ENCODE measurements around the gene XPNPEP3. TPM values are rescaled to one million over a fixed set of nuclear protein-coding genes. Genes with fewer than 3 reads are reported as not detected.
A peak's percentile ranks its signal among the peaks of the same experiment; 100 is the strongest.

XPNPEP3 gene
- total RNA-seq, 1 experiment from 2014 or later, result 8.7 TPM

DNA sequence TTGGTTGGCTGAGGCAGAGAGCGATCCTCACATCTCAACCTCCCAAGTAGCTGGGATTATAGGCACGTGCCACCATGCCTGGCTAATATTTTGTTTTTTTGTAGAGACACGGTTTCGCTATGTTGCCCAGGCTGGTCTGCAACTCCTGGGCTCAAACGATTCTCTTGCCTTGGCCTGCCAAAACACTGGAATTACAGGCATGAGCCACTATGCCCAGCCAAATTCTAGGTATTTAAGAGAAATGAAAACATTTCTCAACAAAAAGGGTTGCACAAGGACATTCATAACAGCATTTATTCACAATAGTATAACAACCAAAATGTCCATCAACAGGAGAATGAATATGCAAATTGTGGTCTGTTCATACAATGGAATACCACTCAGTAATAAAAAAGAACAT, 62.5 kb downstream of the XPNPEP3 start:
- no peak for DNase-seq (ENCODE audit: low spot score)
- in situ Hi-C loops (cut with HindIII; ENCODE audit: low sequenced_read_pairs), result no loop called here

DNA sequence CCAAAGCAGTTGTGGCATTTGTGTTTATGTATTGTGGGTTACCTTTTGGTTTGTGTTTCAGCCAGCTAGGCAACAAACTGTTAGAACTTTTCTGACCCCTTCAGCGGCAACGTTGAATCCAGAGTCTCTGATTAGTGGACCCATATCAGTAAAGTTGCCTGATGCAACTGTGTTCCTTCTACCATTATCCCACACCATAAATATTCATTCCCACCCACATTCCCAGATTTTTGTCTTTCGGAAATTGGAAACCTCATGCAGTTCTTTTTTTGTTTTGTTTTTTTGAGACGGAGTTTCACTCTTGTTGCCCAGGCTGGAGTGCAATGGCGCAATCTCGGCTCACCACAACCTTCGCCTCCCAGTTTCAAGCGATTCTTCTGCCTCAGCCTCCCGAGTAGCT, 63.6 kb downstream of the XPNPEP3 start:
- in situ Hi-C loops (cut with HindIII; ENCODE audit: low sequenced_read_pairs), result no loop called here

DNA sequence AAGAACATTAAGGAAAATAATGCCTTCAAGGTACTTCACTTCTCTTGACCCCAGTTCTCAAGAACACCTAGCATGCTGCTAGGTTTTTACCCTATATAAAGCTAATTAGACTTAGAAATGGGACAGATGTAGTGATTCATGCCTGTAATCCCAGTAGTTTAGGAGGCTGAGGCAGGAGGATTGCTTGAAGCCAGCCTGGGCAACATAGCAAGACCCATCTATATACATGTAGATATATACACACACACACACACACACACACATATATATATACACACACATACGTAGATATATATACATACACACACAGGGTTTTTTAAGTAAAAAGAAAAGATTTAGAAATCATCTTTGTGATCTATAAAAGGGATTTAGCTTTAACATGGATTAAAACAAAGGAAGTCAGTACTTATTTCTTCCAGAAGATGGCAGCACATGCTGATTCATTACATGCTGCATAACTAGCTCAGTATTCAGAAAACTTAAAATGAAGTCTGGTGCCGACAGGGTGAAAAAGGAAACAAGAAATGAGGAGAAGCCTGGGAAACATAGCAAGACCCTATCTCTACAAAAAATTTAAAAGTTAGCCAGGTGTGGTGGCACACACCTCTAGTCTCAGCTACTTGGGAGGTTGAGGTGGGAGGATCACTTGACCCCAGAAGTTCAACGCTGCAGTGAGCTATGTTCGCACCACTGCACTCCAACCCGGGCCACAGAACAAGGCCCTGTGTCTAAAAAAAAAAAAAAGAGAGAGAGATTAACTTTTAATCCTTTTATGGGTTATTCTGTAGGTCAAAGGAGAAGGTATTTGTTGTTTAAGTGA, 65.7 kb downstream of the XPNPEP3 start:
- in situ Hi-C loops (cut with HindIII; ENCODE audit: low sequenced_read_pairs), result no loop called here
- DNase-seq (ENCODE audit: low spot score), result peak; percentile 78

More for the DNA sequence above, 63.6 kb downstream of the XPNPEP3 start:
- no peak for DNase-seq (ENCODE audit: low spot score)

DNA sequence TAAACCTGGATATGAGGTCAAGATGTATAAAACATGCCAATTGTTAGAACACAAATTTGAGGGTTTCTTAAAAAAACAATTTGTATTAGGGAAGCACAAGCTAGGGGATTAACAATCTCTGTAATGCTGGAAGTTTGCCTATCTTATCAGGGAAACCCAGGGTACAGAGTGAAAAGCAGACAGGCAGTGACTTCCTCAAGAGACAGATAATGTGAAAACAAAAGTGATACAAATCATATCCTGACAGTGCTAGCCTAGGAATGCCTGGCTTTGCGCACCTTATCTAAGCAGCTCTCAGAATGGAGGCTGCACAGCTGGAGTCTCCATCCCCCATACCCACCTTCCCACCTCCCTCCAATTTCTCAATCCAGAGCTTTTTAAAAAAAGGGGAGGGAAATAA, 71.7 kb downstream of the XPNPEP3 start:
- in situ Hi-C loops (cut with HindIII; ENCODE audit: low sequenced_read_pairs), result no loop called here
- DNase-seq (ENCODE audit: low spot score), result no peak

DNA sequence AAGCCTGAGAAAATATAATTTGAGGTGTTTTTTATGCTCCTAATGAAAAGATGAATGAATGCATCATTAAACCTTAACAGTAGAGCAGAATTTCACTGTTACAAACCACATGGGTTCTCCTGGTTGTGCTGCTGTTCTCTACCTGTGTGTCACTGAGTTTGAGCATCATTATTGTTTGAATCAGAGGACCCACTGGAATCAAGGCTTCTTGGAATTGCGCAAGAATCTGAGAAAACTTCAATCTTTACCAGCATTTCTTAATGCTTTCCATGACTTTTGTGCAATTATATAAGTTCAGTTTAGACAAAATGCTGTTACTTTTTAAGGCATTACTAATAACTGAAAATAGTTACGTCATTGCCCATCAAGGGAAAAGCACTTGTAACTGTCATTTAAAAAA, 75.4 kb downstream of the XPNPEP3 start:
- DNase-seq (ENCODE audit: low spot score), result no peak
- in situ Hi-C loops (cut with HindIII; ENCODE audit: low sequenced_read_pairs), result no loop called here

DNA sequence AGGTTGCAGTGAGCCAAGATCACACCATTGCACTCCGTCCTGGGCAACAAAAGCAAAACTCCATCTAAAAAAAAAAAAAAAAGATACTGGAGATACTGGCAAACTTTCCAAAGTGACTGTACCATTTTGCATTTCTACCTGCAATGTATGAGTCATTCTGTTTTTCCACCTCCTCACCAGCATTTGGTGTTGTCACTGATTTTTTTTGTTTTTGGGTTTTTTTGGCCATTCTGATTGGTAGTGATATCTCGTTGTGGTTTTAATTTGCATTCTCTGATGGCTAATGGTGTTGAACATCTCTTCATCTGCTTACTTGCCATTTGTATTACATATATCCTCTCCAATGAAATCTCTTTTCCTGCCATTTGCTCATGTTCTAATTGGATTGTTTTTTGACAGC, 82.3 kb downstream of the XPNPEP3 start:
- in situ Hi-C loops (cut with HindIII; ENCODE audit: low sequenced_read_pairs), result no loop called here
- no peak for DNase-seq (ENCODE audit: low spot score)

DNA sequence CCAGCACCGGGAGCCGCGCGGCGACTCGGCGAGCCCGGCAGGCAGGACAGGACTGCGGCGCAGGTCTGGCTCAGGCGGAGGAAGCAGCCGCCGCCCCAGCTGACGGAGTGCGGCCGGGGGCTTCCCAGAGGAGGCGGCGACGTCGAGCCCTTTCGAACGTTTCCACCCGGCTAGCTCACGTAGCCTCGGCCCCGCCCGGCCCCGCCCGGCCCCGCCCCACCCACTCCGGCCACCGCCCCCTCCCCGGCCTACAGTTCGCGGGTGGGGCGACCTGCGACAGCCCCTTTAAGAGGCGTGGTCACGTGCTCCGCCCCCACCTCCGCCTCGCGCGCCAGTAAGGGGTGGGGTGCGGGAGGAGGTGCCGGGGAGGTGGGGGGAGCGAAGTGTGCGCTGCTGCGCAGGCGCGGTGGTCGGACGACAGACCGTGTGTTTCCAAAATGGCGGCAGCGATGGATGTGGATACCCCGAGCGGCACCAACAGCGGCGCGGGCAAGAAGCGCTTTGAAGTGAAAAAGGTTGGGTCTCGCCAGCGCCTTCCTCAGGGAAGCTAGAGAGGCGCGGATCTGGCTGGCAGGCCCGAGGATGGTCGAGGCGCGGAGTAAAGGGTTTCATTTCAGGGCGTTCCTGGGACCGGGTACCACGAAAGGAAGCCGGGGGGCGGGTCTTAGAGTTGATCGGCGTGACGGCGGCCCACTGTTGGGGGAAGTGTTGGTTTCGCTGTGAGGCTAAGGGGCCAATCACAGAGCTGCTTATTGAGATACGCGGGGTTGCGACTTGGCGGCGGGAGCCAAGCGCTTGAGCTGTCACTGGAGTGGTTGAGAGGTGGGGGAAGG, 94.2 kb downstream of the XPNPEP3 start, which contains the start of gene RBX1:
Gene RBX1 (plus strand): TSS at position 417 of the 833 bp plus-strand sequence. CDS start 21 bp downstream, at position 438.
- peak; percentile 98 for DNase-seq (ENCODE audit: low spot score)
- in situ Hi-C loops (cut with HindIII; ENCODE audit: low sequenced_read_pairs), result no loop called here

DNA sequence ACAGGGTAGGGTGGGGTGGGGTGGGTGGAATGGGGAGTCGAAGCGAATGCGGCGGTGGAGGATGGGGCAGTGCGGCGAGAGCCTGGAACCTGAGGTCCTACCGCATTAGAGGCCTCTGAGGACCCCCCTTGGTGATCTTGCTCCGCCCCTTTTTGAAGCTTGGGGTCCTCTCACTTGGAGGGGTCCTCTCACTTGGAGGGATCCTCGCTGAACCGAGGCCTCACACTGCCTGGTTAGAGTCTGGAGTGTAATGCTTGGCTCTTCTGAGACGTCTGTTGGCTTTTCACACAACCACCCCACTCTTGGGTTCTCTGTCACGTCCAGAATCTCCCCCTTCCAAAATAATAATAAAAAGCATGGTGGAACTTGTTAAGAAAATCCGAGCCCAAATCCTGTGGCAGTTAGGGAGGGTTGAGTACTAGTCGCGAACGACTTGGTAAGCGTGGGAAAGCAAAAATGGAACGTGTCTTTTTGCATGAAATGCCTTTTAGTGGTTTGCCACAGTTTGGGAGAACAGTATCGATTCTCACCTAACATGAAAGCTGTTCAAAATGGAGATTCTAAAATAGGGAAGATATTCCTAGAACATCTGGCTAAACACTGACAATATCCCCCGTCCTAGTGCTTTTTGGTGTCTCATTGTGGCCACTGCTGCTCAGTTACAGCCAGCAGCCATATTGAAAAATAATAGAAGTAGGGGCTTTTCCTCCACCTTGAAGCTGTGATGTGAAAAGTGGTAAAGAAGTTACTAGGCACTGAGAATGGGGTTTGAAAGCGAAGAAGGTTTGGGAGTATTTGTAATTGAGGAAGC, 95.1 kb downstream of the XPNPEP3 start:
- in situ Hi-C loops (cut with HindIII; ENCODE audit: low sequenced_read_pairs), result no loop called here
- no peak for DNase-seq (ENCODE audit: low spot score)

DNA sequence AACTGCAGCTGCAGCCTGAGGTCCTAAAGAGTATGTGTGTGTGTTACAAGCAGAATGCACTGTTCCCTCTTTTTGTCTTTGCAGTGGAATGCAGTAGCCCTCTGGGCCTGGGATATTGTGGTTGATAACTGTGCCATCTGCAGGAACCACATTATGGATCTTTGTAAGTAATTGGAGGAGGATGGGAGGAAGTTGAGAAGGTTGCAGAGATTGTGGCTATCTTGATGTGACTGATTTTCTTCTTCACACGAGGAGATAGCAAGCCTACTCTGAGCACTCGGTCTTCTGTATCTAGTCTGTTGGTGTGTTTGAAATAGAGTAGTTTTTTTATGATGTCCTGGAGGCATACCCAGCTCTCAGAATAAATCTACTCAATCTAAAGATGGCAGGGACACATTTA, 96.5 kb downstream of the XPNPEP3 start:
- in situ Hi-C loops (cut with HindIII; ENCODE audit: low sequenced_read_pairs), result no loop called here
- DNase-seq (ENCODE audit: low spot score), result no peak

DNA sequence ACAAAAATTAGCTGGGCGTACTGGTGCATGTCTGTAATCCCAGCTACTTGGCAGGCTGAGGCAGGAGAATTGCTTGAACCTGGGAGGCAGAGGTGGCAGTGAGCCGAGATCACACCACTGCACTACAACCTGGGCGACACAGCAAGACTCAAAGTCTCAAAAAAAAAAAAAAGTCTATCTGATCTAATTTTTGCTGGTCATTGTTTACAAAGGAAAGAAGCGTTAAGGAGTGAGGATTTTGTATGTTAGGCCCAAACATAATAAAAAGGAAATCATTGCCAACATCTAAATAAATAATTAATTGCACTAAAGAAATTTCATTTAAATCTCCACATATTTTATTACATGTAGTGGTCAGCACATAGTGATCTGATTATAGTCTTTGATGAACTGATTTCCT, 97.2 kb downstream of the XPNPEP3 start:
- in situ Hi-C loops (cut with HindIII; ENCODE audit: low sequenced_read_pairs), result no loop called here

DNA sequence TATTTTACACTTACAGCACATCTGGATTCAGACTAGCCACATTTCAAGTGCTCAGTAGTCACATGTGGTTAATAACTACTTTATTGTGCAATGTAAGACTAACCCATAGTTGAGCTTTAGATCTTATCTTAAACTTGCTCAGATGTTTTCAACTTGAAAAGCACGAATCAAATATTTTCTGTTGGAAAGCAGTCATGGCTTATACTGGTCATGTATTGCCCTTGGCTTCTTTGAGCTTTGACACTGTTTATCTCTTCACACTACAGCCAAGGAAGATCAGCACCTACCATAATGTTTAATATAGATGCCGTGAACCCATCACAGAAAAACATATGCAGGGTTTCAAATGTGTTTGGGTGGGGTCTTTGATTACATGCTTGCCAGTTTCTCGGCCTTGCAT, 98.6 kb downstream of the XPNPEP3 start:
- no peak for DNase-seq (ENCODE audit: low spot score)
- in situ Hi-C loops (cut with HindIII; ENCODE audit: low sequenced_read_pairs), result no loop called here

More for the DNA sequence above, 97.2 kb downstream of the XPNPEP3 start:
- DNase-seq (ENCODE audit: low spot score), result no peak

DNA sequence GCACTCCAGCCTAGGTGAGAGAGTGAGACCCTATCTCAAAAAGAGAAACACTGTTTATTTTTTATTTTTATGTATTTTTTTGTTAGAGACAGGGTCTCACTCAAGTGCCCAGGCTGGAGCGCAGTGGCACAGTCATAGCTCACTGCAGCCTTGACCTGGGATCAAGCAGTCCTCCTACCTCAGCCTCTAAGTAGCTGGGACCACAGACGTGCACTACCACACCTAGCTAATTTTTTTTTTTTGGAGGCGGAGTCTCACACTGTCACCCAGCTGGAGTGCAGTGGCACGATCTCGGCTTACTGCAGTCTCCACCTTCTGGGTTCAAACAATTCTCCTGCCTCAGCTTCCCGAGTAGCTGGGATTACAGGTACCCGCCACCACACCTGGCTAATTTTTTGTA, 100.7 kb downstream of the XPNPEP3 start:
- in situ Hi-C loops (cut with HindIII; ENCODE audit: low sequenced_read_pairs), result no loop called here
- DNase-seq (ENCODE audit: low spot score), result no peak

DNA sequence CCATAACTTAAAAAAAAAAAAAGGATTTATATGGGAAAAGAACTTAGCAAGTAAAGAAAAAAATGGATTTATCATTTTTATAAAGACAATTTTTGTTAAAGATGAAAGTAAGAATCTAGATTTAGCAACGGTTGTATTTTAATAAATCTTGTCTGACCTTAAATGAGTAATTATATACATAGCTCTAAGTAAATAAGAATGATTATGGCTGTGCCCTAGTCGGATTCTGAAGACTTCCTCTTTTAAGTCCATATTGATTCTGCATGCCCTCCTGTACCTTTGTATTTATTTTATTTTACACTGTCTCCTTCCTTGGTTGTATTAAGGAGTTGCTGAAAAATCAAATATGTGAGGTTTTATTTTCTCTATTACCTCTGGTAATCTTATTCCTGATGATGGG, 101.4 kb downstream of the XPNPEP3 start:
- DNase-seq (ENCODE audit: low spot score), result no peak
- in situ Hi-C loops (cut with HindIII; ENCODE audit: low sequenced_read_pairs), result no loop called here

DNA sequence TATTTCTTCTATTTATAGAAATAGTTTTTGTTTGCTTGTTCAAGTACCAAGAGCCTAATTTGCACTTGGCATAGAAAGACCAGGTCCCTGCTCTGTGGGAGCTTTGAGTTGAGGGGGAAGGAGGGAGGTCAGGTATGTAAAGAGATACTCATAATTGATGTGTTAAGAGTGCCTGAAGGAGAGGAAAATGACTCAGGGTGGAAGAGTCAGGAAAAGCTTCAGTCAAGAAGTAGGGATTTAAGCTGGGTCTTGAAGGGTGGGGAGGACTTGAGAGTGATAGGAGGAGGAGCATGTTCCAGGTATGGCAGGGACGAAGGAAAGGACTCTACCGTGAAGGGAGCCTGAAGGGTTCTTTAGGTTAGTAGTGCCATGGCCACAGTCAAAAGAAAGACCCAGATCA, 103.2 kb downstream of the XPNPEP3 start:
- in situ Hi-C loops (cut with HindIII; ENCODE audit: low sequenced_read_pairs), result no loop called here
- DNase-seq (ENCODE audit: low spot score), result no peak

DNA sequence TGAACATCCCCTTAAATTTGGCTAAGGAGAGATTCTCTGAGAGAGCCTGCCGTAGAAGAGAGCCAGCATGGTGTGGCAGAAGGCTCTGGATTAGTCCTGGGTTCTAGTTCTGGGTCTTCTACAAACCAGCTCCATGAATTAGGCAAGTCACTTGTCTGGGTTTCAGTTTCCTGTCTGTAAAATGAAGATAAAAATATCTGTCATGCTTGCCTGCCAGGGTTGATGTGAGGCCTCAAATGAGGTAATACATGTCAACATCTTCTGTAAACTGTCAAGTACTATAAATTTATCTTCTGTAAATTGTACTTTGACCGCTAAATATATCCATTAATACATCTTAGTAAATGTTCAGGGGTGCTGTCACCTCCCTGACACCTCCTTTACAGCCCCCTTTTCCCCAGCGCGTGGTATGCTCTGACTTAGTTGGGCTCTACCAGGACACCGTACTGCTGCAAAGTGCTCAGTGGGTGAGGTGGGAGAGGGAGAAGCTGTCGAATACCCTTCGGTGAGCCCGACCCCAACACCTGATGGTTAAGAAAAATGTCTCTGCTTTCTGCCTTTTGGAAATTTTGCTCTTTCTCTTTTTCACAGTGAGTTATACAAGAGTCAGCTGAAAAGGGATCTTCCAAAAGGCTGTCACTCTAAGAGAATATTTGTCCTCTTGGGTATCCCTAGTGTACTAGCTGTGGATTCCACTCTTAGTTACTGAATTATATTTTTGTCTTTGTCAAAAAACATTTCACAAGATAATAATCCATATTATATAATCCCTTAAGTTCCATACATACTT, 109.2 kb downstream of the XPNPEP3 start:
- no peak for DNase-seq (ENCODE audit: low spot score)
- in situ Hi-C loops (cut with HindIII; ENCODE audit: low sequenced_read_pairs), result no loop called here

DNA sequence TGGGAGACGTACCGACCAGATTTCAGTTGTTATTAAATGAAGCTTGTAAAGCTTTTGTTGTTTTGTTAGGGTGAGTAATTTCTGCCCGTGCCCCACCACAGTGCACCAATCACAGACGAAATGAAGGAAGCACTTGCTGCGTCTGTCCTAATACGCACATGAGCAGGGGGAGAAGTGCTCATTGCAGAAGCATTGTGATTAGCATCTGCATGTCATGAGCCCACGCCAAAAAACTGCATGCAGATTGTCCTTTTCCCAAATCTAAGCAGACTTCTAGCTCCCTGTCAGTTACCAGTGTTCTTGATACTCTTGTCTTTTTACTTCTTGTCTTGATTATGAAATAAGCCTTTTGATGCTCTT, 109.8 kb downstream of the XPNPEP3 start:
- DNase-seq (ENCODE audit: low spot score), result no peak
- in situ Hi-C loops (cut with HindIII; ENCODE audit: low sequenced_read_pairs), result no loop called here

DNA sequence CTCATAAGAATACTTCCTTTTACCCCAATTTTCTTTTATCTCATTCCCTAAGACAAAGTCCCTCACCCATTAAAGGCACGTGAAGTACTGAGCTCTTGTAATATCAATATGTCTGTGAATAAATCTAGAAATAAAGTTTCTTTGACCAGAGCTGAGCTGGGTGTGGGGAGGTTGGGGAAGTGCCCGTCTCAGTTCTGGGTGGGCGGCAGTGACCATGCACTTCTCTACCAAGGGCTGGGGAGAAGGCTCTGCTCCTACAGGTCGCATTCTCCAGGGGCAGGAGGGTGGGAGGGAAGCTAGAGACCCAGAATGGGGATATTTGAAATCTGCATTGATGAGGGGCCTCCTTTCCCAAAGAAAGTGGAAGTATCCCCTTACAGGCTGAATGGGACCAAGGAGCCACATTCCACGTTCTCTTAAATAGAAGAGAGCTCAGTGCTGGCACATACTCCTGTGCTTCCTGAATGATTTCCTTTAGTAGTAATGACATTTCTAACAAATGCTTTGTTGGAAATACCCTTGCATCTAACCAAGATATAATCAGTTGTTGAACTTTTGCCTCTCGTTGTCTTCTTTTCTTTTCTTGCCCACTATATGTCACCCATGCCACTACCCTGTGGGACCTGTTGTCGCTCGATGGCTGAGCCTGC, 110.3 kb downstream of the XPNPEP3 start:
- in situ Hi-C loops (cut with HindIII; ENCODE audit: low sequenced_read_pairs), result no loop called here
- no peak for DNase-seq (ENCODE audit: low spot score)

DNA sequence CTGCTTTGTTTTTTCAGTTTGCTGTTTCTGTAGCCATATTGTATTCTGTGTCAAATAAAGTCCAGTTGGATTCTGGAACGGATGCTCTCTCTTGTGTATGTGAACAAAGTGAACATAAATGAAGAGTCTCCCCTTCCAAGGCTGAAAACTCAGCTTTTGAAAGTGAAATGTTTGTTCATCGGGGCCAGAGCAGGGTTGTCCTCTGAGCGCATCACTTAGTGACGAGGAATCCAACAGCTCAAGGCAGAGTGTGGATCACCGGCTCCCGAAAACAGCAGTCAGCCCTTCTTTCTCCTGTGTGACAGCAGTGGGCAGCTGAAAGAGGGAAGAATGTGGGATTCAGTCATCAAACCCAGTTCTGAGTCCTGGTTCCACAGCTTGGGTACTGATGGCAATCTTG, 115.6 kb downstream of the XPNPEP3 start:
- DNase-seq (ENCODE audit: low spot score), result no peak
- in situ Hi-C loops (cut with HindIII; ENCODE audit: low sequenced_read_pairs), result no loop called here
